Calu3 (cell line): ENCODE results near the gene ERN2. TPM values are rescaled to one million over a fixed set of nuclear protein-coding genes. Genes with fewer than 3 reads are reported as not detected.
A peak's percentile ranks its signal among the peaks of the same experiment; 100 is the strongest.

ENCODE experiments used
- BruUV-seq: library from RNA; stranded (reverse); fragments of 400-500 nt; replicated peaks from 2 replicates; lab custom pipeline; 2021; lab: Mats Ljungman, UMichigan
- CTCF ChIA-PET: fragments of 300-600 bp; sonication (Branson Sonifier 250); formaldehyde crosslinking; loops from one replicate; lab custom pipeline; 2022; ENCODE audit warnings: antibody characterized with exemption; lab: Charles Lee
- DNase-seq: peaks from one replicate; pipeline ENCODE4 v3.0.0; 2022
- H3K27ac Mint-ChIP-seq: one replicate; pipeline ENCODE4 v1.8.0; 2022; ENCODE audit warnings: mixed read lengths; ENCODE audit not compliant: unreplicated experiment
- H3K27me3 Mint-ChIP-seq: one replicate; pipeline ENCODE4 v1.8.0; 2022; ENCODE audit warnings: mixed read lengths; ENCODE audit not compliant: unreplicated experiment
- H3K36me3 Mint-ChIP-seq: one replicate; pipeline ENCODE4 v1.8.0; 2022; ENCODE audit warnings: mild to moderate bottlenecking, moderate library complexity, mixed read lengths; ENCODE audit not compliant: insufficient read depth, unreplicated experiment
- H3K4me1 Mint-ChIP-seq: one replicate; pipeline ENCODE4 v1.8.0; 2022; ENCODE audit warnings: mild to moderate bottlenecking, low read depth, mixed read lengths; ENCODE audit not compliant: unreplicated experiment
- H3K4me3 Mint-ChIP-seq: one replicate; pipeline ENCODE4 v1.8.0; 2022; ENCODE audit warnings: mild to moderate bottlenecking, low read depth, moderate library complexity, mixed read lengths; ENCODE audit not compliant: unreplicated experiment
- H3K9me3 Mint-ChIP-seq: one replicate; pipeline ENCODE4 v1.8.0; 2022; ENCODE audit warnings: low read depth, mixed read lengths; ENCODE audit not compliant: unreplicated experiment
- intact Hi-C: fragments of 100-400 bp; cut with micrococcal nuclease; formaldehyde crosslinking; loops from one replicate; pipeline ENCODE4 v1.10.0; 2022; ENCODE audit not compliant: unreplicated experiment
- total RNA-seq: library from RNA; stranded (reverse); gene quantifications from 2 replicates; pipeline ENCODE4 v1.2.3, GENCODE V29; 2022
- TF ChIP-seq, protein P1 (sequence below): fragments of 200-600 bp; IDR thresholded peaks from one replicate; pipeline ENCODE4 v1.8.0; 2022; ENCODE audit warnings: antibody characterized with exemption; ENCODE audit not compliant: unreplicated experiment

ERN2 gene
- total RNA-seq, 1 experiment from 2014 or later, result 3.2 TPM

DNA sequence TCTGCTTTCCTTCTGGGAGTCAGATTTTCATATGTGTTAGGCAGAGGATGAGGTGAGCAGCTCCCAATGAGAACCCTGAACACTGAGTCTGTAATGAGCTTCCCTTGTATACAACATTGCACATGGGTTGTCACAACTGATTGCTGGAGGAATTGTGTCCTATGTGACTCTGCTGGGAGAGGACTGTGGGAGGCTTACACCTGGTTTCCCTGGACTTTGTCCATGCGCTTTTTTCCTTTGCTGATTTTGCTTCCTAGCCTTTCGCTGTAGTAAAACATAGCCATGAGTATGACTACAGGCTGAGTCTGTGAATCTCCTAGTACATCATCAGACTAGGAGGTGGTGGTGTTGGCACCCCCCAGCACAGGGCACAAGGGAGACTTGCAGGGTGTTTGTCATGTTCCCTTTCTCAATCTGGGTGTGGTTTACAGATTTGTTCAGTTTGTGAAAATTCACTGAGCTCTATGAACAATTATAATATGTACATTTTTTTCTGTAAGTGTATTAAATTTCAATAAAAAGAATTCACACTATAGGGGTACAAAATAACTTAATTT is 36.0 kb downstream of the ERN2 start:
- Mint-ChIP-seq H3K4me3 (no peak overlapping the region), H3K4me1 (peaks cover 29% of the 10 kb centered on the region), H3K27me3 (no peaks in the 10 kb centered on the region), H3K9me3 (no peaks in the 10 kb centered on the region), H3K36me3 (peaks cover 47% of the 10 kb centered on the region), H3K27ac (peak overlapping the region; percentile 97)
- CTCF ChIA-PET, result interaction anchor here (0.6 to 3.9 kb wide), 6 partner anchors 21 to 1445 kb away, joined by 3 to 19 read pairs (median 4); partner anchors contain the start of genes DCTN5 and PALB2
- no TSS peak for BruUV-seq
- intact Hi-C loops, result loop anchor here (10.0 kb wide), 1 partner anchor 128 kb away; no protein-coding TSS in a partner anchor
- TF ChIP-seq, protein P1, sequence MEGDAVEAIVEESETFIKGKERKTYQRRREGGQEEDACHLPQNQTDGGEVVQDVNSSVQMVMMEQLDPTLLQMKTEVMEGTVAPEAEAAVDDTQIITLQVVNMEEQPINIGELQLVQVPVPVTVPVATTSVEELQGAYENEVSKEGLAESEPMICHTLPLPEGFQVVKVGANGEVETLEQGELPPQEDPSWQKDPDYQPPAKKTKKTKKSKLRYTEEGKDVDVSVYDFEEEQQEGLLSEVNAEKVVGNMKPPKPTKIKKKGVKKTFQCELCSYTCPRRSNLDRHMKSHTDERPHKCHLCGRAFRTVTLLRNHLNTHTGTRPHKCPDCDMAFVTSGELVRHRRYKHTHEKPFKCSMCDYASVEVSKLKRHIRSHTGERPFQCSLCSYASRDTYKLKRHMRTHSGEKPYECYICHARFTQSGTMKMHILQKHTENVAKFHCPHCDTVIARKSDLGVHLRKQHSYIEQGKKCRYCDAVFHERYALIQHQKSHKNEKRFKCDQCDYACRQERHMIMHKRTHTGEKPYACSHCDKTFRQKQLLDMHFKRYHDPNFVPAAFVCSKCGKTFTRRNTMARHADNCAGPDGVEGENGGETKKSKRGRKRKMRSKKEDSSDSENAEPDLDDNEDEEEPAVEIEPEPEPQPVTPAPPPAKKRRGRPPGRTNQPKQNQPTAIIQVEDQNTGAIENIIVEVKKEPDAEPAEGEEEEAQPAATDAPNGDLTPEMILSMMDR, result no peak
- DNase-seq, result no peak

DNA sequence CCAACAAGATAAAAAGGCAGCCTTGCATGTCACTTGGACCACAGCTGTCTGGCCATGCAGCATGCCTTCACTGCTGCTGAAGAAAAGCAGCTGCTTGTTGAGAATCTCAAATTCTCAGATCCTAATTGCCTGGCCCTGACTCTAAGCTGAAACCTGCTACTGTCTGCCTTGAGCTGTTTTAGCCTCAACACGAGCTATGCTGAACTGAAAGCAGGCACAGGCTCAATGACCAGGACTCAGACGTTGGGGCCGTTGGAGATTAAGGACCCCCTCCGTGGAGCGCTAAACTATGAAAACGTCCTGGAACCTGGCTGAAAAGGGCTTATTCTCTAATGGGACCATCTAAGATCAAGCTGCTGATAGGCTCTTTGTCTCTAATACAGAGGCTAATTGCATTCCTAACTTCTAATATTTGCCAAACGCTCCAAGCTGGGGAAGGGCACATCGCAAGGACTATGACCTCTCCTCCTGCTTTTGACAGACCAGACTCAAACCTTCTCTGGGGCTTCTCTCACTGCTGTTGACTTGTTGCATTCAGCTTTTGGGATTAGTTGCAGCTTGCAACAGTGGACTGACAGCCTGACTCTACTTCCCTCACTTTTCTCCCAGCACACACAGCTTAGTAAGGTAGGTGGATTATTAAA is 38.9 kb downstream of the ERN2 start:
- peaks cover 12% of the 10 kb centered on the region for H3K4me1 Mint-ChIP-seq
- H3K9me3 Mint-ChIP-seq, result no peaks in the 10 kb centered on the region
- BruUV-seq, result no TSS peak
- no peaks in the 10 kb centered on the region for H3K27me3 Mint-ChIP-seq
- intact Hi-C loops, result loop anchor here (10.0 kb wide), 1 partner anchor 131 kb away; no protein-coding TSS in a partner anchor
- peaks cover 37% of the 10 kb centered on the region for H3K36me3 Mint-ChIP-seq
- H3K27ac Mint-ChIP-seq, result no peak overlapping the region
- CTCF ChIA-PET, result no interaction called here
- H3K4me3 Mint-ChIP-seq, result no peak overlapping the region
- TF ChIP-seq, protein P1, result no peak
- no peak for DNase-seq

DNA sequence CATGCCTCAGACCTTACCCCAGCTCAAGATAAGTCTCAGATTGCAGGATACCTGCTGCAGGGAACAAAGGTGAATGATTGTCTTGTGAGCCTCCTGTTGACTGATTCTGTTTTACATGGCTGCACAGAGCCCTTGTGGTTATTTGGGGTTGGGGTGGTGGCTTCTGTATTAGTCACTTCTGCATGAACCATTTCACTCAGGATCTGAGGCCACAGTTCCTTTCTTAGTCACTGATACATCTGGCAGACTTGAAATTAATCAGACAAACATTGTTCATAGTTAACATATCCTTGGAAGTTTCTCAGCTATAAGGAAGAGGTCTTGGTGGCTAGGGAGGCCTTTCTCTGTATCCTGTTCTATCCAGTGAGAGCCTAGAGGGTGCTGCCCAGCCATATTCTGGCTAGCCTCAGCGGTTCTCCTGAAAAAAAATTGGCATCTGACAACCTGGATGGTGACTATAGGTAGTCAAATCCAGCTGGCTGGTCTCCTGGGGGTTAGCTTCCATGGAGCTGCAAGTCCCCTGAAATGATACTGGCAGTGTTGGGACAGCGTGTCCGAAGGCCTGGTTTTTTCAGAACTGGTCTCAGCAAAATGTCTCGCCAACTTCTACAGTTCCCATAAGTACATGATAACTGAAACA is 42.8 kb downstream of the ERN2 start:
- no TSS peak for BruUV-seq
- intact Hi-C loops, result loop anchor here (10.0 kb wide), 1 partner anchor 135 kb away; no protein-coding TSS in a partner anchor
- H3K4me3 Mint-ChIP-seq, result no peak overlapping the region
- no peaks in the 10 kb centered on the region for H3K9me3 Mint-ChIP-seq
- H3K36me3 Mint-ChIP-seq, result peaks cover 24% of the 10 kb centered on the region
- H3K27ac Mint-ChIP-seq, result peak overlapping the region; percentile 15
- no peaks in the 10 kb centered on the region for H3K27me3 Mint-ChIP-seq
- no peak for DNase-seq
- CTCF ChIA-PET, result interaction anchor here (0.5 to 1.2 kb wide), 2 partner anchors 8 to 61 kb away, joined by 3 to 4 read pairs; partner anchors contain the start of gene PLK1
- TF ChIP-seq, protein P1, result no peak
- peaks cover 12% of the 10 kb centered on the region for H3K4me1 Mint-ChIP-seq

DNA sequence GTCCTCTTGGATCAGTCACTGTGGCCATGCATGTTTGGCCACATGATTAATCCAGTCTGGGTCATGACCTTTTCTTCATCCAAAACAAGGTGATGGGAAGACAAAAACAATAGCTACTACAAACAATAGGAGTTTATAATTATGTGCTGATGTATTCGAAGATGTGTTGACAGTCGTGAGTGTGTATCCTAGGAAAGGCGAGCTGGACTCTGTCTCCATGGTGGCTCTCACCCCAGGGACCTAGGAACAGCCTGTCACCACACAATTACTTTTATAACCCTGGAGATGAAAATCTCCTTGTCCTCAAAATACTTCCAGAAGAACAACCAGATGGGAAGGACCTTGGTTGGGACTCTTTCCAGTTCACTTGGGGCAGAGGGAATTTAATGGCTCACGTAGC is 44.1 kb downstream of the ERN2 start:
- Mint-ChIP-seq H3K27ac (no peak overlapping the region), H3K27me3 (no peaks in the 10 kb centered on the region), H3K4me1 (peaks cover 12% of the 10 kb centered on the region), H3K9me3 (no peaks in the 10 kb centered on the region), H3K4me3 (no peak overlapping the region), H3K36me3 (peaks cover 24% of the 10 kb centered on the region)
- TF ChIP-seq, protein P1, result no peak
- intact Hi-C loops, result no loop called here
- no TSS peak for BruUV-seq
- no peak for DNase-seq
- CTCF ChIA-PET, result interaction anchor here (2.0 kb wide), 1 partner anchor 10 kb away, joined by 6 read pairs; the partner anchor contains the start of gene PLK1
